ENCODE measurements around the gene FAM13C.

FAM13C gene

GRCh38 chr10:59265141-59265540 lies 97.2 kb downstream of the FAM13C start:
- Histone ChIP-seq H3K27me3 (ENCODE audit: insufficient read depth, low read length, poor library complexity) (no peaks in the 10 kb centered on the region), H3K79me1 (ENCODE audit: low read length) (no peaks in the 10 kb centered on the region), H3K9ac (ENCODE audit: low read length) (no peak overlapping the region), H3K56ac (ENCODE audit: low read length) (no peak overlapping the region), H3K18ac (ENCODE audit: low read length) (no peak overlapping the region), H3K23ac (ENCODE audit: low read length) (no peak overlapping the region), H3K36me3 (ENCODE audit: control insufficient read depth, insufficient read depth, low read length) (no peaks in the 10 kb centered on the region), H4K5ac (ENCODE audit: low read length) (no peak overlapping the region), H3K4me3 (ENCODE audit: low read length) (no peak overlapping the region), H3K4me1 (ENCODE audit: control insufficient read depth, low read depth, low read length) (no peaks in the 10 kb centered on the region), H3K27ac (ENCODE audit: low read depth, low read length) (no peak overlapping the region), H2AK5ac (ENCODE audit: low read length) (no peak overlapping the region), H4K8ac (ENCODE audit: low read depth, low read length) (no peak overlapping the region), H2BK5ac (ENCODE audit: low read length) (no peak overlapping the region), H3K4me2 (ENCODE audit: low read length) (no peak overlapping the region), H3K4ac (ENCODE audit: low read depth, low read length) (no peak overlapping the region), H3K79me2 (ENCODE audit: control insufficient read depth, insufficient read depth, low read length) (no peaks in the 10 kb centered on the region), H2BK120ac (ENCODE audit: low read depth, low read length) (no peak overlapping the region), H2BK15ac (replicated peaks; ENCODE audit: low read depth) (no peak overlapping the region)
- DNase-seq: peak; percentile 2
- no CpG with 5 or more reads among the region's 5 CpGs for WGBS (ENCODE audit: extremely low coverage, insufficient coverage, low lambda C conversion rate)

GRCh38 chr10:59258890-59259289 lies 103.5 kb downstream of the FAM13C start:
- Histone ChIP-seq H3K27ac (ENCODE audit: low read depth, low read length) (no peak overlapping the region), H3K36me3 (ENCODE audit: control insufficient read depth, insufficient read depth, low read length) (no peaks in the 10 kb centered on the region), H2AK5ac (ENCODE audit: low read length) (no peak overlapping the region), H4K8ac (ENCODE audit: low read depth, low read length) (no peak overlapping the region), H3K4me1 (ENCODE audit: control insufficient read depth, low read depth, low read length) (no peaks in the 10 kb centered on the region), H3K4me2 (ENCODE audit: low read length) (no peak overlapping the region), H3K23ac (ENCODE audit: low read length) (no peak overlapping the region), H4K5ac (ENCODE audit: low read length) (no peak overlapping the region), H3K56ac (ENCODE audit: low read length) (no peak overlapping the region), H3K9ac (ENCODE audit: low read length) (no peak overlapping the region), H2BK15ac (replicated peaks; ENCODE audit: low read depth) (no peak overlapping the region), H3K27me3 (ENCODE audit: insufficient read depth, low read length, poor library complexity) (no peaks in the 10 kb centered on the region), H3K4ac (ENCODE audit: low read depth, low read length) (no peak overlapping the region), H3K18ac (ENCODE audit: low read length) (no peak overlapping the region), H3K79me1 (ENCODE audit: low read length) (no peaks in the 10 kb centered on the region), H3K79me2 (ENCODE audit: control insufficient read depth, insufficient read depth, low read length) (no peaks in the 10 kb centered on the region), H3K4me3 (ENCODE audit: low read length) (no peak overlapping the region), H2BK120ac (ENCODE audit: low read depth, low read length) (no peak overlapping the region), H2BK5ac (ENCODE audit: low read length) (no peak overlapping the region)
- no CpG with 5 or more reads among the region's 1 CpG for WGBS (ENCODE audit: extremely low coverage, insufficient coverage, low lambda C conversion rate)
- no peak for DNase-seq

- no peak overlapping the region for H2BK120ac ChIP-seq (ENCODE audit: low read depth, low read length)
- no peak for DNase-seq
- no peaks in the 10 kb centered on the region for H3K79me2 ChIP-seq (ENCODE audit: control insufficient read depth, insufficient read depth, low read length)
- no peak overlapping the region for H4K8ac ChIP-seq (ENCODE audit: low read depth, low read length)
- H3K4me2 ChIP-seq (ENCODE audit: low read length): no peak overlapping the region
- no peak overlapping the region for H3K23ac ChIP-seq (ENCODE audit: low read length)
- H3K4me3 ChIP-seq (ENCODE audit: low read length): no peak overlapping the region
- no peak overlapping the region for H3K27ac ChIP-seq (ENCODE audit: low read depth, low read length)
- no peaks in the 10 kb centered on the region for H3K27me3 ChIP-seq (ENCODE audit: insufficient read depth, low read length, poor library complexity)
- H3K36me3 ChIP-seq (ENCODE audit: control insufficient read depth, insufficient read depth, low read length): no peaks in the 10 kb centered on the region
- H4K5ac ChIP-seq (ENCODE audit: low read length): no peak overlapping the region
- no peak overlapping the region for H3K4ac ChIP-seq (ENCODE audit: low read depth, low read length)
- H2BK15ac ChIP-seq (replicated peaks; ENCODE audit: low read depth): no peak overlapping the region
- no peak overlapping the region for H3K18ac ChIP-seq (ENCODE audit: low read length)
- H3K9ac ChIP-seq (ENCODE audit: low read length): no peak overlapping the region
- H2BK5ac ChIP-seq (ENCODE audit: low read length): no peak overlapping the region
- whole genome bisulfite sequencing (ENCODE audit: extremely low coverage, insufficient coverage, low lambda C conversion rate): no CpG with 5 or more reads among the region's 1 CpG
- H3K56ac ChIP-seq (ENCODE audit: low read length): no peak overlapping the region
- H3K4me1 ChIP-seq (ENCODE audit: control insufficient read depth, low read depth, low read length): no peaks in the 10 kb centered on the region
- no peaks in the 10 kb centered on the region for H3K79me1 ChIP-seq (ENCODE audit: low read length)
- H2AK5ac ChIP-seq (ENCODE audit: low read length): no peak overlapping the region
Measured at GRCh38 chr10:59257224-59257623, 105.1 kb downstream of the FAM13C start.

- Histone ChIP-seq H3K4me1 (ENCODE audit: control insufficient read depth, low read depth, low read length) (no peaks in the 10 kb centered on the region), H2BK15ac (replicated peaks; ENCODE audit: low read depth) (no peak overlapping the region), H3K18ac (ENCODE audit: low read length) (no peak overlapping the region), H3K4ac (ENCODE audit: low read depth, low read length) (no peak overlapping the region), H3K27ac (ENCODE audit: low read depth, low read length) (no peak overlapping the region), H3K36me3 (ENCODE audit: control insufficient read depth, insufficient read depth, low read length) (no peaks in the 10 kb centered on the region), H4K5ac (ENCODE audit: low read length) (no peak overlapping the region), H3K56ac (ENCODE audit: low read length) (no peak overlapping the region), H2BK120ac (ENCODE audit: low read depth, low read length) (no peak overlapping the region), H3K79me2 (ENCODE audit: control insufficient read depth, insufficient read depth, low read length) (no peaks in the 10 kb centered on the region), H2BK5ac (ENCODE audit: low read length) (no peak overlapping the region), H3K27me3 (ENCODE audit: insufficient read depth, low read length, poor library complexity) (no peaks in the 10 kb centered on the region), H3K79me1 (ENCODE audit: low read length) (no peaks in the 10 kb centered on the region), H3K23ac (ENCODE audit: low read length) (no peak overlapping the region), H4K8ac (ENCODE audit: low read depth, low read length) (no peak overlapping the region), H3K4me2 (ENCODE audit: low read length) (no peak overlapping the region), H3K4me3 (ENCODE audit: low read length) (no peak overlapping the region), H2AK5ac (ENCODE audit: low read length) (no peak overlapping the region), H3K9ac (ENCODE audit: low read length) (no peak overlapping the region)
- no CpG with 5 or more reads among the region's 1 CpG for WGBS (ENCODE audit: extremely low coverage, insufficient coverage, low lambda C conversion rate)
- DNase-seq: peak; percentile 5
Measured at GRCh38 chr10:59255463-59255862, 106.9 kb downstream of the FAM13C start.

- H3K56ac ChIP-seq (ENCODE audit: low read length): no peak overlapping the region
Measured at GRCh38 chr10:59252491-59252890, 109.9 kb downstream of the FAM13C start.

GRCh38 chr10:59245686-59246085 lies 116.7 kb downstream of the FAM13C start:
- Histone ChIP-seq H2BK120ac (ENCODE audit: low read depth, low read length) (no peak overlapping the region), H3K9ac (ENCODE audit: low read length) (no peak overlapping the region), H4K8ac (ENCODE audit: low read depth, low read length) (no peak overlapping the region), H2BK15ac (replicated peaks; ENCODE audit: low read depth) (no peak overlapping the region), H3K23ac (ENCODE audit: low read length) (no peak overlapping the region), H2AK5ac (ENCODE audit: low read length) (no peak overlapping the region), H3K4me2 (ENCODE audit: low read length) (no peak overlapping the region), H3K79me2 (ENCODE audit: control insufficient read depth, insufficient read depth, low read length) (no peaks in the 10 kb centered on the region), H3K79me1 (ENCODE audit: low read length) (no peaks in the 10 kb centered on the region), H3K27ac (ENCODE audit: low read depth, low read length) (no peak overlapping the region), H3K4me3 (ENCODE audit: low read length) (no peak overlapping the region), H3K27me3 (ENCODE audit: insufficient read depth, low read length, poor library complexity) (no peaks in the 10 kb centered on the region), H3K56ac (ENCODE audit: low read length) (no peak overlapping the region), H3K18ac (ENCODE audit: low read length) (no peak overlapping the region), H3K4me1 (ENCODE audit: control insufficient read depth, low read depth, low read length) (no peaks in the 10 kb centered on the region), H3K4ac (ENCODE audit: low read depth, low read length) (no peak overlapping the region), H4K5ac (ENCODE audit: low read length) (no peak overlapping the region), H3K36me3 (ENCODE audit: control insufficient read depth, insufficient read depth, low read length) (no peaks in the 10 kb centered on the region), H2BK5ac (ENCODE audit: low read length) (no peak overlapping the region)
- no CpG with 5 or more reads among the region's 1 CpG for WGBS (ENCODE audit: extremely low coverage, insufficient coverage, low lambda C conversion rate)
- DNase-seq: no peak

More at GRCh38 chr10:59252491-59252890, 109.9 kb downstream of the FAM13C start:
- H4K8ac ChIP-seq (ENCODE audit: low read depth, low read length): no peak overlapping the region
- no peak overlapping the region for H3K9ac ChIP-seq (ENCODE audit: low read length)
- H3K4ac ChIP-seq (ENCODE audit: low read depth, low read length): no peak overlapping the region
- no peak overlapping the region for H3K18ac ChIP-seq (ENCODE audit: low read length)
- no peaks in the 10 kb centered on the region for H3K79me2 ChIP-seq (ENCODE audit: control insufficient read depth, insufficient read depth, low read length)
- H2AK5ac ChIP-seq (ENCODE audit: low read length): no peak overlapping the region
- no peak overlapping the region for H3K4me2 ChIP-seq (ENCODE audit: low read length)
- H3K4me1 ChIP-seq (ENCODE audit: control insufficient read depth, low read depth, low read length): no peaks in the 10 kb centered on the region
- H3K36me3 ChIP-seq (ENCODE audit: control insufficient read depth, insufficient read depth, low read length): no peaks in the 10 kb centered on the region
- H3K27me3 ChIP-seq (ENCODE audit: insufficient read depth, low read length, poor library complexity): no peaks in the 10 kb centered on the region
- H2BK15ac ChIP-seq (replicated peaks; ENCODE audit: low read depth): no peak overlapping the region
- H3K23ac ChIP-seq (ENCODE audit: low read length): no peak overlapping the region
- no peaks in the 10 kb centered on the region for H3K79me1 ChIP-seq (ENCODE audit: low read length)
- H2BK120ac ChIP-seq (ENCODE audit: low read depth, low read length): no peak overlapping the region
- no peak overlapping the region for H4K5ac ChIP-seq (ENCODE audit: low read length)
- no peak overlapping the region for H3K4me3 ChIP-seq (ENCODE audit: low read length)
- H2BK5ac ChIP-seq (ENCODE audit: low read length): no peak overlapping the region
- no peak for DNase-seq
- no peak overlapping the region for H3K27ac ChIP-seq (ENCODE audit: low read depth, low read length)
